Stimulated activated naive B cell treated with anti-CD40 and anti-IgM and Interleukin-4, amounts not matched to agents 10 μg/mL and 1 μg/mL and 100 μg/mL, for 72 hours (primary cell): ENCODE measurements around the gene OBP2B.

ENCODE experiments used
- ATAC-seq, 2 donors: fragments of 150-1000 bp; cut with Tn5 transposase; replicated peaks; 2 replicates each; pipeline ENCODE4 v1.10.0; 2021; ENCODE audit warnings: moderate library complexity in 1 of 2
- DNase-seq: peaks from one replicate; pipeline ENCODE4 v3.0.0; 2021
- H3K27ac Mint-ChIP-seq: one replicate; pipeline ENCODE4 v1.8.0; 2022; ENCODE audit warnings: mild to moderate bottlenecking, mixed read lengths
- H3K27me3 Mint-ChIP-seq, 2 donors: one replicate each; pipeline ENCODE4 v1.8.0; 2022; ENCODE audit warnings: mixed read lengths in 2 of 2
- H3K36me3 Mint-ChIP-seq, 2 donors: one replicate each; pipeline ENCODE4 v1.8.0; 2022; ENCODE audit warnings: mixed read lengths in 2 of 2, mild to moderate bottlenecking in 1 of 2
- H3K4me1 Mint-ChIP-seq, 2 donors: one replicate each; pipeline ENCODE4 v1.8.0; 2022; ENCODE audit warnings: mixed read lengths in 2 of 2, mild to moderate bottlenecking in 1 of 2
- H3K4me3 Mint-ChIP-seq, 2 donors: one replicate each; pipeline ENCODE4 v1.8.0; 2022; ENCODE audit warnings: mild to moderate bottlenecking in 2 of 2, mixed read lengths in 2 of 2, moderate library complexity in 1 of 2
- H3K9me3 Mint-ChIP-seq, 2 donors: one replicate each; pipeline ENCODE4 v1.8.0; 2022; ENCODE audit warnings: mixed read lengths in 2 of 2, mild to moderate bottlenecking in 1 of 2

OBP2B gene

GRCh38 chr9:133167096-133167730, 41.8 kb downstream of the OBP2B start:
- Mint-ChIP-seq H3K27me3 (peaks cover 24 to 25% of the 10 kb centered on the region in 2 donors), H3K36me3 (no peaks in the 10 kb centered on the region), H3K9me3 (no peaks in the 10 kb centered on the region), H3K4me3 (no peak overlapping the region), H3K27ac (no peak overlapping the region), H3K4me1 (peaks cover 20 to 32% of the 10 kb centered on the region in 2 donors)
- no peak for DNase-seq
- no peak for ATAC-seq

GRCh38 chr9:133166392-133166791, 42.7 kb downstream of the OBP2B start:
- Mint-ChIP-seq H3K27ac (peak overlapping the region; percentile 37), H3K4me3 (no peak overlapping the region), H3K9me3 (no peaks in the 10 kb centered on the region), H3K36me3 (peaks cover 3 to 6% of the 10 kb centered on the region in 2 donors), H3K4me1 (peaks cover 18 to 33% of the 10 kb centered on the region in 2 donors), H3K27me3 (peaks cover 17% of the 10 kb centered on the region in 2 donors)
- no peak for ATAC-seq
- no peak for DNase-seq

- ATAC-seq, result no peak
- Mint-ChIP-seq H3K27ac (no peak overlapping the region), H3K27me3 (peaks cover 7 to 13% of the 10 kb centered on the region in 2 donors), H3K9me3 (no peaks in the 10 kb centered on the region), H3K4me3 (no peak overlapping the region), H3K36me3 (peaks cover 3 to 15% of the 10 kb centered on the region in 2 donors), H3K4me1 (peaks cover 15 to 30% of the 10 kb centered on the region in 2 donors)
- no peak for DNase-seq
Observed at GRCh38 chr9:133165452-133165730, 43.7 kb downstream of the OBP2B start.

GRCh38 chr9:133164191-133164590, 44.9 kb downstream of the OBP2B start:
- peak overlapping the region; percentile 91 to 94 for H3K4me3 Mint-ChIP-seq

GRCh38 chr9:133163504-133164172, 45.4 kb downstream of the OBP2B start, which contains the start of gene GBGT1:
GBGT1 (minus strand) TSS chr9:133163914; CDS start chr9:133162412, 1,502 bp downstream.
- peaks cover 5% of the 10 kb centered on the region in 2 donors for H3K27me3 Mint-ChIP-seq
- peaks cover 21 to 36% of the 10 kb centered on the region in 2 donors for H3K4me1 Mint-ChIP-seq
- no peaks in the 10 kb centered on the region for H3K9me3 Mint-ChIP-seq
- peak within 1 kb of the TSS; percentile 94 for H3K27ac Mint-ChIP-seq
- DNase-seq (peak; percentile 52), ATAC-seq (peak; percentile 79 to 82)
- H3K4me3 Mint-ChIP-seq, result peak within 1 kb of the TSS; percentile 91 to 94
- peaks cover 12 to 30% of the 10 kb centered on the region in 2 donors for H3K36me3 Mint-ChIP-seq

More at GRCh38 chr9:133164191-133164590, 44.9 kb downstream of the OBP2B start:
- DNase-seq (no peak), ATAC-seq (no peak)
- Mint-ChIP-seq H3K36me3 (peaks cover 9 to 25% of the 10 kb centered on the region in 2 donors), H3K4me1 (peaks cover 21 to 36% of the 10 kb centered on the region in 2 donors), H3K27ac (peak overlapping the region; percentile 94), H3K9me3 (no peaks in the 10 kb centered on the region), H3K27me3 (peaks cover 5 to 9% of the 10 kb centered on the region in 2 donors)

GRCh38 chr9:133162861-133163503, 46.1 kb downstream of the OBP2B start:
- DNase-seq (no peak), ATAC-seq (no peak)
- Mint-ChIP-seq H3K36me3 (peaks cover 14 to 36% of the 10 kb centered on the region in 2 donors), H3K4me3 (peak overlapping the region; percentile 91 to 94), H3K27ac (peak overlapping the region; percentile 37), H3K27me3 (peaks cover under 1 to 5% of the 10 kb centered on the region in 2 donors), H3K4me1 (peaks cover 18 to 36% of the 10 kb centered on the region in 2 donors), H3K9me3 (no peaks in the 10 kb centered on the region)

- peaks cover 21 to 36% of the 10 kb centered on the region in 2 donors for H3K4me1 Mint-ChIP-seq
- no peak overlapping the region for H3K27ac Mint-ChIP-seq
- DNase-seq (no peak), ATAC-seq (no peak)
- peaks cover 0 to 5% of the 10 kb centered on the region in 2 donors for H3K27me3 Mint-ChIP-seq
- peaks cover 21 to 46% of the 10 kb centered on the region in 2 donors for H3K36me3 Mint-ChIP-seq
- H3K9me3 Mint-ChIP-seq, result no peaks in the 10 kb centered on the region
- peak overlapping the region; percentile 17 to 69 for H3K4me3 Mint-ChIP-seq
Observed at GRCh38 chr9:133161547-133161950, 47.5 kb downstream of the OBP2B start.

GRCh38 chr9:133160742-133161546, 48.1 kb downstream of the OBP2B start:
- DNase-seq (no peak), ATAC-seq (peak; percentile 67 to 73)
- peak overlapping the region; percentile 5 for H3K27ac Mint-ChIP-seq
- H3K4me3 Mint-ChIP-seq, result peak overlapping the region in 1 of 2 donors; percentile 3
- H3K36me3 Mint-ChIP-seq, result peaks cover 25 to 49% of the 10 kb centered on the region in 2 donors
- H3K9me3 Mint-ChIP-seq, result no peaks in the 10 kb centered on the region
- H3K27me3 Mint-ChIP-seq, result no peaks in the 10 kb centered on the region
- peaks cover 21 to 36% of the 10 kb centered on the region in 2 donors for H3K4me1 Mint-ChIP-seq

GRCh38 chr9:133158695-133159094, 50.4 kb downstream of the OBP2B start:
- H3K36me3 Mint-ChIP-seq, result peaks cover 37 to 60% of the 10 kb centered on the region in 2 donors

More at GRCh38 chr9:133158695-133159094, 50.4 kb downstream of the OBP2B start:
- H3K4me1 Mint-ChIP-seq, result peaks cover 22 to 31% of the 10 kb centered on the region in 2 donors
- H3K27me3 Mint-ChIP-seq, result no peaks in the 10 kb centered on the region
- DNase-seq, result no peak
- H3K27ac Mint-ChIP-seq, result no peak overlapping the region
- H3K9me3 Mint-ChIP-seq, result no peaks in the 10 kb centered on the region
- ATAC-seq, result no peak
- H3K4me3 Mint-ChIP-seq, result no peak overlapping the region
